HG03103 (cell line): ENCODE results near the gene LRRC3C.
A peak's percentile ranks its signal among the peaks of the same experiment; 100 is the strongest.
"Not testable (repeated sequence)": the region's sequence is repeated elsewhere in the genome, so short reads cannot be mapped to it uniquely, and the experiment has no call there.

Experiments used
- ATAC-seq: cut with Tn5 transposase; IDR thresholded peaks from one replicate; pipeline ENCODE4 v1.9.1; 2021; ENCODE audit warnings: low read depth; ENCODE audit not compliant: unreplicated experiment

Gene LRRC3C, protein sequence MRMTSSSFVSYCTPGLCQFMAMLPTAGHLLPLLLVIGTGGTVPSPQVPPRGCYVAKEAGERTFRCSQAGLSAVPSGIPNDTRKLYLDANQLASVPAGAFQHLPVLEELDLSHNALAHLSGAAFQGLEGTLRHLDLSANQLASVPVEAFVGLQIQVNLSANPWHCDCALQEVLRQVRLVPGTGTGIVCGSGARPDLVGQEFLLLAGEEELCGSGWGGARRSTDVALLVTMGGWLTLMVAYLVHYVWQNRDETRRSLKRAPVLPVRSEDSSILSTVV

DNA sequence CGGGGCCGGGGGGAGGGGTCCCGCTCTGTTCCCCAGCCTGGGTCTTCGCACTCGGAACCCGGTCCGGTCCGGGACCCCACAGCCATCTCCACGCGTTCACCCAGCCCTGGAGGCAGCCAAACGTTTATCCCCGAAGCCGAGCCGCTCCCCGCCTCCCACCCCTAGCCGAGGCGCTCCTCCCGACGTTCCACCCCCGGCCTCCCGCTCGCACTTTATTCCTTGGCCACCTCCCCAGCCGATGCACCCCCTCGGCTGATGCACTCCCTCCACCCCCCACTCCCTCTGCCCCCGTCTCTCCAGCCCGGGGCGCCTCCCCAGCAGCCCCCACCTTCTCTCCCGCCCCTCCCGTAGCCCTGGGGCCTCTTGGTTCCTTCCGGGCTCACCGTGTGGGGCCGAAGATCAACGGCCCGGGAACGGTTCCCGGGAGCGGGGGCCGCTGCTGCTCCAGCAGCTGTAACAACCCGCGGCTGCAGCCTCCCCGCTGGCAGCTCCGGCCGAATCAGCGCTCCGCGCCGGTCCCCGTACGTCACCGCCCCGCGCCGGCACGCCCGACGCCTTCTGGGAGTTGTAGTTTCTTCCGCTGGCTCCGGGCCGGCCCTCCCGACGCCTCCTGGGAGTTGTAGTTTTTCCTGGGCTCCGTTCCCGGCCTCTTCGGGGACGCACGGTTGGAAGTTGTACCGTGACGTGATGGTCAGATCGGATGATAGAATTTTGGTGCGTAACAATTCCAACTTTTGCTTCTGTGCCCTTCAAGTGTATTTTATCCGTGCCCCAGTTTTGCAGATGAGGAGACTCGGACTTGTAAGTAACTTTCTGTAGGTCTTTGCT, at the start of gene LRRC3C, which contains the start of gene ORMDL3:
Gene LRRC3C, plus strand, starts transcription at position 632 of the 828 bp plus-strand sequence. CDS start 13,792 bp downstream, outside the sequence.
Gene ORMDL3, minus strand, starts transcription at position 501 of the 828 bp plus-strand sequence. CDS start 3,398 bp downstream, outside the sequence.
- ATAC-seq = peak; percentile 51

DNA sequence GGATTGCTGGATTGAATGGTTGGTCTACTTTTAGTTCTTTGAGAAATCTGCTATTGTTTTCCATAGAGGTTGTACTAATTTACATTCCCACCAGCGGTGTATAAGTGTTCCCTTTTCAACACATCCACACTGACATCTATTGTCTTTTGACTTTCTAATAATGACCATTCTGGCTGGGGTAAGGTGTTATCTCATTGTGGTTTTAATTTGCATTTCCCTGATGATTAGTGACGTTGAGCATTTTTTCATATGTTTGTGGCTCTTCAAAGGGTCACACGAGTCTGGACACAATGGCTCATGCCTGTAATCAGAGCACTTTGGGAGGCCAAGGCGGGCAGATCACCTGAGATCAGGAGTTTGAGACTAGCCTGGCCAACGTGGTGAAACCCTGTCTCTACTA, 41.4 kb upstream of the LRRC3C start:
- not testable (repeated sequence) for ATAC-seq

DNA sequence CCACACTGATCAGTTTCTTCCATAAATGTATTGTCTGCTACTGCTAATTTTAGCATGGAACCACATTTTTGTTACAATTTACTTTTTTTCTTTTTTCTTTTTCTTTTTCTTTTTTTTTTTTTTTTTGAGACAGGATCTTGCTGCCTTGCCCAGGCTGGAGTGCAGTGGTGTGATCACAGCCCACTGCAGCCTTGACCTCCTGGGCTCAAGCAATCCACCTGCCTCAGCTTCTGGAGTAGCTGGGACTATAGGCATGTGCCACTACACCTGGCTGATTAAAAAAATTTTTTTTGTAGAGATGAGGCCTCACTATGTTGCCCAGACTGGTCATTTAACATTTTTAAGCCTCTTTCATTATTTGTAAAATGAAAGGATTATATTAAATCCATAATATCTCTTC, 40.5 kb upstream of the LRRC3C start:
- ATAC-seq = no peak

- no peak for ATAC-seq
Observed at GRCh38 chr17:39889200-39889599, 38.3 kb upstream of the LRRC3C start.

- ATAC-seq = no peak
Observed at GRCh38 chr17:39894681-39895376, 32.7 kb upstream of the LRRC3C start.

GRCh38 chr17:39898088-39898487, 29.4 kb upstream of the LRRC3C start:
- no peak for ATAC-seq

GRCh38 chr17:39899215-39899614, 28.3 kb upstream of the LRRC3C start:
- no peak for ATAC-seq

DNA sequence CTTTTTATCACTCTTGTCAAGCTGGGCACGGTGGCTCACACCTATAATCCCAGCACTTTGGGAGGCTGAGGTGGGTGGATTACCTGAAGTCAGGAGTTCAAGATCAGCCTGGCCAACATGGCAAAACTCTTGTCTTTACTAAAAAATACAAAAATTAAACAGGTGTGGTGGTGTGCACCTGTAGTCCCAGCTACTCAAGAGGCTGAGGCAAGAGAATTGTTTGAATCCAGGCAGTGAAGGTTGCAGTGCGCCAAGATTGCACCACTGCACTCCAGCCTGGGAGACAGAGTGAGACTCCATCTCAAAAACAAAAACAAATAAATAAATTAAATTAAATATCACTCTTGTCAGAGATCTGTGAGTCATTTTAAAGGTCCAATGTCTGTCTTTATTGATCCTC, 25.5 kb upstream of the LRRC3C start:
- not testable (repeated sequence) for ATAC-seq

GRCh38 chr17:39903158-39903884, 24.2 kb upstream of the LRRC3C start:
- ATAC-seq = no peak

GRCh38 chr17:39904990-39905288, 22.6 kb upstream of the LRRC3C start:
- no peak for ATAC-seq

DNA sequence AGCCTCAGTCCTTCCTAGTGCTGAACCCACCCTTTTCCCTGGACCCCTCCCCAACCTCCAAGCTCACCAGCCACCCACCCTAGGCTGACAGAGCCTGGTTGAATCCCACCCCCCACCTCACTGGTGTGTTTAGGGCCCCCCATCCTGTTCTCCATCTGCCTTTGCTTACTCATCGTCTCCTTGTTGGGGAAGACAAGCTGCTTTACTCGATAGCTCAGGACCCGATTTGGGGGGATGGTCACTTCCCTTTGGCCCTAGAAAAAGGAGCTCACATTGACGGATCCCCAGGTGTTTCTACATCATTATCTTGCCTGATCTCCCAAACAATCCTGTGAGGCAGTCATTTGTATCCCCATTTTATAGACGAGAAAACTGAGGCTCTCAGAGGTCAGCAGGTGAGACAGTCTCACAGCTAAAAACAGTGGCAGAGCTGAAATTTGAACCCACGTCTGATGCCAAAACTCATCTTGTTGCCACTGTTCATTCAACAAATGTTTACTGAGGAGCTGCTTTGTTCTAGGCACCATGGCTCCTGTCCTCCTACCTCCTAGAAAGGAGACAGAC, 18.7 kb upstream of the LRRC3C start:
- ATAC-seq = no peak

DNA sequence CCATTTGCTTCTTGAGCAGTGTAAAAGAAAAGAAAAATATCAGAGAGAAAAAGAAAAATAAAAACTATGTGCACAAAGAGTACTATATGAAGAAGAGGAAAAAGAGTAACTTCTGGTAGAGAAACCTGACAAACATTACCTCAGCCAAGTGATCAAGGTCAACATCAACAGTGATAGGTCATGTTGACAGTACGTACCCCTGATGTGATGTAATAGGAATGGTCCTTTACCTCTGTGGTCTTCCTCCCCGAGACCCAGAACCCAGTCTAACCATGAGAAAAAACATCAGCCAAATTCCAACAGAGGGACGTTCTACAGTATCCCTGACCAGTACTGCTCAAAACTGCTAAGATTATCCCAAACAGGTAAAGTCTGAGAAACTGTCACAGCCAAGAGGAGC, 13.5 kb upstream of the LRRC3C start:
- ATAC-seq = no peak

- no peak for ATAC-seq
Observed at GRCh38 chr17:39915559-39915958, 12.0 kb upstream of the LRRC3C start.

GRCh38 chr17:39916918-39917317, 10.6 kb upstream of the LRRC3C start:
- no peak for ATAC-seq

- no peak for ATAC-seq
Observed at GRCh38 chr17:39919087-39919683, 8.3 kb upstream of the LRRC3C start.

DNA sequence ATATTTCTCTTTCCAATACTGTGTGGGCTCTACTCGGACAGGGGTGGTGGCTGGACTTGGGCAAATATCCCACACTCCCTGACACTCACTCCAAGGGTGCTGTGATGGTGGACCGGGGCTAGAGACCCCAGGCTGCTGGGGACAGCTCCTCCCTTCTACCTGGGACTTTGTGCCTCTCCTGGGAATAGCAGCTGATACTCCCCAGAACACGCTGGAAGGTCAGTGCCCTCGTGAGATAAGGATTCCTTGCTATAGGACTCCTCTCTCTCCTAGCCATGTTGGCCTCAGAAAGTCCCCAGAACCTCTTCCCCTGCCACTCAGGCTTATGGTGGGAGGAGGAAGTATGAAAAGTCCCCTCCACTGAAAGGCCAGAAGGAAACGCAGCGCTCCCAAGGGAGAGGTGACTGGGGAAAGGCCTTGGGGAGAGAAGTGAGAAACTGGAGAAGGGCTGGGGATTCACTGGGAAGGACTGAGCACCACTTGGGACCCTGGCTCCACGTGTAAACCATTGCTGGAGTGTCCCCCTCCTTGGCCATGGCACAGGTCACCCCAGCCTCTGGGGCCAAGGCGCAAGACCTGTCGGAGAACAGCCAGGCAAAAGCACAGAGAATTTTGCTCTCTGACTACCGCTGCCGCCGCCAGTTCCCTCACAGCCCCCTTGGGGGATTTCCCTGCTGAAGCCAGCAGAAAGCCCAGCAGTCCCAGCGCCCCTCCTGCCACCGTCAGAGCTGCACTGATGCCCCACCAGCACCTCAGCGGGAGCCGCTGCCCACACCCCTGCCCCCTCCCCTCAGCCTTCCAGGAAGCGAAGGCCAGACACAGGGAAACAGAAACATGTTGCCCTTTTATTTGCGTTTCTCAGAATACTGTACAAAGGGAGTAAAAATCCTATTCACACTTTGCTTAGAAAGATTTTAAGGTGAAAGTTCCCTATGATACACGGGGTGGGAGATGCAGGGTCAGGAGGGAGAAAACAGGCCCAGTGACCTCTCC, 7.0 kb upstream of the LRRC3C start:
- ATAC-seq = no peak

DNA sequence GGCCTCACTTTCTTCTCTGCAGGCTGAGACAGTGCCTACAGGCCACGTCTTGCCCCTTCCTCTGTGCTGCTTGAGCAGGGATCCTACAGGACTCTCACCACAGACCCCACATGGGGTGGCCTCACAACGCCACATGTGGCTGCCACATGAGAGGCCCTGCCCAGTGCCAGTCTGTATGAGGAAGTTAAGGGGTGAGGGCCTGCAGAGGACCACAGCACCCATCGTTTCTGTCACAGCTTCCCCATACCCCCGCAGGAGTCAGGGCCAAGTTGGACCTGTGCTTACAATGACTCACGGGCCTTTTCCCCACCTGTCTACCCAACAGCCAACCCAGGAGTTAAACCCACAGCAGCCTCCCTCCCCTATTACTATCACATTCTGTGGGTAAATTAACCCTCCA, 6.2 kb upstream of the LRRC3C start:
- no peak for ATAC-seq

GRCh38 chr17:39922006-39922405, 5.5 kb upstream of the LRRC3C start:
- ATAC-seq = no peak

DNA sequence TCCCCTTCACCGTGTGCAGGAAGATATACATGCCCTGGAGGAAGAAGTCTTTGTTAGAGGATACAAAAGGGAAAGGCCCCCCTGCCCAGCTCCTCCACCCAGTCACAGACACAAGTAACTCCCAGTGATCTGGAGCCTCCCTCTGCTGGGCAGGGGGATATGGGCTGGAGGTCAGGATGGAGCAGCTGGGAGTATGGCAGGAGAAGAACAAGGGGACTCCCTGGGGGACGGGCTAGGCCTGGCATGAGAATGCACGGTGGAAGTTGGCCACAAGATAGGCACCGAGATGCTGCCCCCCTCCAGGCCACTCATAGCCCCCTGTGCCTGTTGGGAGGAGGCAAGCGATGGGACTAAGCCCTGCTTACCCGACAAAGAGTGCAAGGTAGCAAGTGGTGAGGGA, 4.3 kb upstream of the LRRC3C start:
- ATAC-seq = no peak
